Esophagus squamous epithelium (tissue), 5 donors: ENCODE data around the gene C1RL. TPM values are rescaled to one million over a fixed set of nuclear protein-coding genes. Genes with fewer than 3 reads are reported as not detected.

Experiments used
- DNase-seq: peaks from one replicate; lab custom pipeline; 2025; lab: John Stamatoyannopoulos, UW
- H3K27ac ChIP-seq, 4 donors: fragments of 200-600 bp; sonication (generic); one replicate each; pipeline ENCODE4 v1.5.1; 2016 to 2019; ENCODE audit warnings: mild to moderate bottlenecking in 1 of 4
- H3K27me3 ChIP-seq, 4 donors: fragments of 200-600 bp; sonication (generic); 1 replicate in 3 of 4; 2 replicates in 1 of 4; pipeline versions ENCODE4 v1.5.1 to v1.6.0; 2017 to 2021; ENCODE audit warnings: antibody characterized with exemption in 1 of 4
- H3K36me3 ChIP-seq, 3 donors: fragments of 200-600 bp; sonication (generic); one replicate each; pipeline ENCODE4 v1.5.1; 2016 to 2019
- H3K4me1 ChIP-seq, 3 donors: fragments of 200-600 bp; sonication (generic); one replicate each; pipeline ENCODE4 v1.5.1; 2017 to 2019
- H3K4me3 ChIP-seq, 4 donors: fragments of 200-600 bp; sonication (generic); 1 replicate in 3 of 4; 2 replicates in 1 of 4; pipeline ENCODE4 v1.5.1; 2016 to 2019; ENCODE audit warnings: mild to moderate bottlenecking in 2 of 4, moderate library complexity in 1 of 4
- H3K9me3 ChIP-seq, 3 donors: fragments of 200-600 bp; sonication (generic); one replicate each; pipeline ENCODE4 v1.5.1; 2016 to 2019
- POLR2A ChIP-seq, 4 donors: fragments of 450-650 bp; IDR thresholded peaks; one replicate each; pipeline ENCODE4 v1.6.1; 2017; ENCODE audit warnings: antibody characterized with exemption in 4 of 4, mild to moderate bottlenecking in 4 of 4, moderate library complexity in 3 of 4
- WGBS, 2 donors: methylation state at CpG; one replicate each; pipeline ENCODE4 v1.1.5; 2018; 5-methylcytosine and 5-hydroxymethylcytosine counted together
- intact Hi-C: fragments of 100-400 bp; cut with DNase I; formaldehyde crosslinking; loops from one replicate; pipeline ENCODE4 v1.15.0; 2022
- total RNA-seq, 4 donors: library from RNA; depleted of rRNA; stranded (reverse); fragments of >200 nt; gene quantifications; one replicate each; pipeline ENCODE4 v1.1.0, GENCODE V29; 2016
- TF ChIP-seq, protein P1 (sequence below), 6 experiments: fragments of 450-650 bp in 4 of 6; fragments of 200-600 bp in 2 of 6; sonication (generic) in 2 of 6; IDR thresholded peaks; one replicate each; pipeline ENCODE4 v1.5.1; 2016 to 2019; ENCODE audit warnings: antibody characterized with exemption in 6 of 6, mild to moderate bottlenecking in 4 of 6, moderate library complexity in 4 of 6
- donor health status: DM: yes; HTN: yes; CAD: no.

The C1RL gene
- total RNA-seq, 4 donors from 2014 or later = 13.0 to 53.2 (median 25.8) TPM

DNA sequence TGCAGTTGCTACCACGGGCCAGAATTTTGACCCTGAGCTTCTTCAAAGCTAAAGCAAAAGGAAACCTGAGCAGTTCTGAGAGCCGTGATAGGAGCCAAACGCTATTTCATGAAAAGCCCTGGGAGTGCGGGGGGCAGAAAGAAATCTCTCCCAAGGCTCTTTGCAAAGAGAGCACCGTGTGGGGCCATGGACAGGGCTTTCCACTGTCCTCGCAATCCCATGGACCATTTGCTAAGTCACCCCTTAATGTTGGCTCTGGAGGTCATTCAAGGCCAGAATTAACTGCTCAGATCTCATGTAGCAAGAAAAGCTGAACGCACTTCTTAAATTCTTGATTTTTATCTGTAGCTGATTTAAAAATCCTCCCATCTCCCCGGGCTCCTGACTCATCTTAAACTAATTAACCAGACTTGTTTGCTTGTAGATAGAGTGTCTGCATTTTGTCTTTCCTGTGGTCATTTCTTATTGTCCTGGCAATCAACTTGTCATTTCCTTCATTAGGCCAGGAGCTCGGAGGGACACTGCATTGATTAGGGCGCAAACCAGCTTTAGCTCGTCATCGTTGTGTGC is 46.0 kb upstream of the C1RL start:
- H3K27ac ChIP-seq = no peak overlapping the region
- intact Hi-C loops = no loop called here
- H3K27me3 ChIP-seq = no peaks in the 10 kb centered on the region
- no peak for TF ChIP-seq POLR2A (IDR thresholded peaks at IDR 0.05)
- TF ChIP-seq, protein P1, sequence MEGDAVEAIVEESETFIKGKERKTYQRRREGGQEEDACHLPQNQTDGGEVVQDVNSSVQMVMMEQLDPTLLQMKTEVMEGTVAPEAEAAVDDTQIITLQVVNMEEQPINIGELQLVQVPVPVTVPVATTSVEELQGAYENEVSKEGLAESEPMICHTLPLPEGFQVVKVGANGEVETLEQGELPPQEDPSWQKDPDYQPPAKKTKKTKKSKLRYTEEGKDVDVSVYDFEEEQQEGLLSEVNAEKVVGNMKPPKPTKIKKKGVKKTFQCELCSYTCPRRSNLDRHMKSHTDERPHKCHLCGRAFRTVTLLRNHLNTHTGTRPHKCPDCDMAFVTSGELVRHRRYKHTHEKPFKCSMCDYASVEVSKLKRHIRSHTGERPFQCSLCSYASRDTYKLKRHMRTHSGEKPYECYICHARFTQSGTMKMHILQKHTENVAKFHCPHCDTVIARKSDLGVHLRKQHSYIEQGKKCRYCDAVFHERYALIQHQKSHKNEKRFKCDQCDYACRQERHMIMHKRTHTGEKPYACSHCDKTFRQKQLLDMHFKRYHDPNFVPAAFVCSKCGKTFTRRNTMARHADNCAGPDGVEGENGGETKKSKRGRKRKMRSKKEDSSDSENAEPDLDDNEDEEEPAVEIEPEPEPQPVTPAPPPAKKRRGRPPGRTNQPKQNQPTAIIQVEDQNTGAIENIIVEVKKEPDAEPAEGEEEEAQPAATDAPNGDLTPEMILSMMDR (IDR thresholded peaks at IDR 0.05) = no peak
- 76 to 83% methylated on average over 9 to 12 of the region's 12 CpGs for WGBS, 2 donors
- peaks cover 3 to 61% (median 15%) of the 10 kb centered on the region in 3 donors for H3K36me3 ChIP-seq
- H3K4me3 ChIP-seq = no peak overlapping the region
- H3K9me3 ChIP-seq = no peaks in the 10 kb centered on the region
- peaks cover 7 to 36% (median 10%) of the 10 kb centered on the region in 3 donors for H3K4me1 ChIP-seq
- DNase-seq = no peak

DNA sequence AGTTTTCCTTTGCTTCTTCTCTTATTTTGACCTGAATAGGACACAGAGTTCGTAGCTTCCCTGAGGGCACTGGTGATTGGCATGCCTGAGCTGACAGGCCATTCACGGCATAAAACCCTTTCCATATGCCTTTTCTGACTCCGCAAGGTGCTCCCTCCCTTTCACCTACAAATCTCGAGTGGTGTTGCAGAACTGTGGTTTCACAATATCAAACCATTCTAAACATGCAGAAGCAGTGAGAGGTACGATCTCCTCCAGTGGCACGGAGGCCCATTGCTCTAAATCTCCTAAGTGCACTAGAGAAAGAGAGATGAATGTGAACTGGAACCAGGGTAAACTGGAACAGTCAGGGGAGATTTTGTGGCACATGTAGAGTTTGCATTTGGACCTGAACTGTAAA is 45.0 kb upstream of the C1RL start:
- WGBS, 2 donors = 57 to 70% methylated on average over 6 of the region's 6 CpGs
- H3K27me3 ChIP-seq = no peaks in the 10 kb centered on the region
- no peak for DNase-seq

DNA sequence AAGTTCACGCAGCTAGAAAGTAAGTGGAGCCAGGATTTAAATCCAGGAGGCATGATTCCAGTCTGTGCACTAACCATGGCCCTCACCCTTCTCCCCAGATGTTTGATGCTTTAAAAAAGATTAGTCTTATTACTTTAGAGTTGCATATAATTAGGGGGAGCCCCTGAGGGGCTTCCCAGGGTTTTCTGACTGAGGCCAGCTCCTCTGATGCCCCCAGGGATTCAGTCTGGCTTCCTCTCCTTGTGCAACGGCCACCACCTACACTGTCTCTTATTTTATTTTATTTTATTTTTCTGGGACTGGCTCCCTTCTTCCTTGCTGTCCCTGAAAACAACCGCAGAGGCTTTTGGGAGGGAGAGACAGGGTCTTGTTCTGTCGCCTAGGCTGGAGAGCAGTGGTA is 43.8 kb upstream of the C1RL start:
- Histone ChIP-seq H3K27ac (no peak overlapping the region), H3K4me1 (peaks cover 7 to 27% (median 10%) of the 10 kb centered on the region in 3 donors), H3K36me3 (peaks cover 3 to 77% (median 28%) of the 10 kb centered on the region in 3 donors), H3K4me3 (no peak overlapping the region), H3K9me3 (no peaks in the 10 kb centered on the region), H3K27me3 (no peaks in the 10 kb centered on the region)
- TF ChIP-seq, protein P1 (IDR thresholded peaks at IDR 0.05) = no peak
- no peak for TF ChIP-seq POLR2A (IDR thresholded peaks at IDR 0.05)
- no peak for DNase-seq
- intact Hi-C loops = no loop called here
- 73 to 91% methylated on average over 4 of the region's 4 CpGs for WGBS, 2 donors

More for the DNA sequence above, 45.0 kb upstream of the C1RL start:
- Histone ChIP-seq H3K4me1 (peaks cover 7 to 33% (median 10%) of the 10 kb centered on the region in 3 donors), H3K9me3 (no peaks in the 10 kb centered on the region), H3K27ac (no peak overlapping the region), H3K4me3 (no peak overlapping the region), H3K36me3 (peaks cover 3 to 71% (median 23%) of the 10 kb centered on the region in 3 donors)
- no peak for TF ChIP-seq POLR2A (IDR thresholded peaks at IDR 0.05)
- TF ChIP-seq, protein P1 (IDR thresholded peaks at IDR 0.05) = no peak
- intact Hi-C loops = no loop called here

DNA sequence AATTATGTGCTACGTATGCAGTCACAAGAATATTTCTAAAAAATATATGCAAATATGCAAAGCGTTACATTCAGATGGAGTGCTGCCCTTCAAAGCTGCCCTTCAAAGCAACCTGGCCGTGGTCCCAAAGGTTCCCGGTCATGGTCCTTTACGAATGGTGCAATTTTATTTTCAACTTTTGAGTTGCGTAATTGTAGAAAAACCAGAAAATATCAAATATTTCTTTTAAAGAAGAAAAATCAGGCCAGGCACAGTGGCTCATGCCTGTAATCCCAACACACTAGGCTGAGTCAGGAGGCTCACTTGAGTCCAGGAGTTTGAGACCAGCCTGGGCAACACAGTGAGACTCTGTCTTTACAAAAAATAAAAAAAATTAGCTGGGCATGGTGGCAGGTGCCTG is 42.5 kb upstream of the C1RL start:
- peaks cover 7 to 23% (median 9%) of the 10 kb centered on the region in 3 donors for H3K4me1 ChIP-seq
- no peak overlapping the region for H3K4me3 ChIP-seq
- H3K27ac ChIP-seq = no peak overlapping the region
- intact Hi-C loops = no loop called here
- H3K36me3 ChIP-seq = peaks cover 0 to 75% (median 31%) of the 10 kb centered on the region in 3 donors
- TF ChIP-seq POLR2A (IDR thresholded peaks at IDR 0.05) = no peak
- TF ChIP-seq, protein P1 (IDR thresholded peaks at IDR 0.05) = no peak
- WGBS, 2 donors = 91 to 93% methylated on average over 6 of the region's 6 CpGs
- no peaks in the 10 kb centered on the region for H3K27me3 ChIP-seq
- no peaks in the 10 kb centered on the region for H3K9me3 ChIP-seq
- DNase-seq = no peak

DNA sequence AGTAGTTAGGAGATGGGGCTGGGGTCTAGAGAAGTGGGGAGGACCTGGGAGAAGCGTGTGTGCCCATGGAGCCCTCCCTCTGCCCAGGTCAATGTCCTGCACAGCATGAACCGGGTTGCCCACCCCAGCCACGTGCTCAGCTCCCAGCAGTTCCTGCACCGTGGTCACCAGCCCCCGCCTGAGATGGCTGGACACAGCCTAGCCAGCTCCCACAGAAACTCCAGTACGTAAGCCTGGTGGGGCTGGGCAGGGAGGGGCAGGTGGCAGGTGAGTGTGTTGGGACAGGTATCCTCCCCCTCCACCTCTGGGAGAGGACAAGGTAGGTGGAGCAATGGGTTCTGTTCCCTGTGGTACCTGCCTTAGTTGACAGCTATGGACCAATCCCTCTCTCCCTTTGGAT is 41.8 kb upstream of the C1RL start:
- no peaks in the 10 kb centered on the region for H3K27me3 ChIP-seq
- peaks cover 2 to 16% (median 2%) of the 10 kb centered on the region in 3 donors for H3K4me1 ChIP-seq
- no peak overlapping the region for H3K27ac ChIP-seq
- no peaks in the 10 kb centered on the region for H3K9me3 ChIP-seq
- TF ChIP-seq, protein P1 (IDR thresholded peaks at IDR 0.05) = no peak
- TF ChIP-seq POLR2A (IDR thresholded peaks at IDR 0.05) = no peak
- no peak overlapping the region for H3K4me3 ChIP-seq
- H3K36me3 ChIP-seq = peaks cover 0 to 80% (median 32%) of the 10 kb centered on the region in 3 donors
- no peak for DNase-seq
- intact Hi-C loops = no loop called here
- WGBS, 2 donors = 88 to 100% methylated on average over 2 to 5 of the region's 6 CpGs
